GM21723 (cell line): Measurements from ENCODE around the gene MEG3.
"Not testable (repeated sequence)": the region's sequence is repeated elsewhere in the genome, so short reads cannot be mapped to it uniquely, and the experiment has no call there.

Experiments
- ATAC-seq: cut with Tn5 transposase; IDR thresholded peaks from one replicate; pipeline ENCODE4 v1.9.1; 2021; ENCODE audit warnings: mild to moderate bottlenecking, moderate library complexity; ENCODE audit not compliant: unreplicated experiment

Gene MEG3

GRCh38 chr14:100813291-100813690 is 12.6 kb upstream of the MEG3 start:
- ATAC-seq = no peak

- no peak for ATAC-seq
Observed at GRCh38 chr14:100815478-100816285, 10.2 kb upstream of the MEG3 start.

GRCh38 chr14:100816286-100816949 is 9.5 kb upstream of the MEG3 start:
- no peak for ATAC-seq

GRCh38 chr14:100816950-100817901 is 8.7 kb upstream of the MEG3 start:
- no peak for ATAC-seq

GRCh38 chr14:100818221-100818699 is 7.7 kb upstream of the MEG3 start:
- ATAC-seq = no peak

GRCh38 chr14:100818923-100819322 is 7.0 kb upstream of the MEG3 start:
- ATAC-seq = not testable (repeated sequence)

GRCh38 chr14:100819453-100819828 is 6.5 kb upstream of the MEG3 start:
- no peak for ATAC-seq

GRCh38 chr14:100819829-100820475 is 6.0 kb upstream of the MEG3 start:
- ATAC-seq = no peak

GRCh38 chr14:100820957-100821356 is 5.0 kb upstream of the MEG3 start:
- no peak for ATAC-seq

- ATAC-seq = no peak
Observed at GRCh38 chr14:100822013-100822412, 3.9 kb upstream of the MEG3 start.

- no peak for ATAC-seq
Observed at GRCh38 chr14:100822532-100823296, 3.2 kb upstream of the MEG3 start.

- ATAC-seq = no peak
Observed at GRCh38 chr14:100823413-100824080, 2.4 kb upstream of the MEG3 start.

GRCh38 chr14:100824091-100824551 is 1.8 kb upstream of the MEG3 start:
- ATAC-seq = no peak

- ATAC-seq = no peak
Observed at GRCh38 chr14:100824901-100825712, 811 bp upstream of the MEG3 start.

- ATAC-seq = no peak
Observed at GRCh38 chr14:100826391-100827100, 628 bp downstream of the MEG3 start.

GRCh38 chr14:100827101-100828021 is 1.4 kb downstream of the MEG3 start:
- no peak for ATAC-seq
